B cell (primary cell): Measurements from ENCODE around the gene ZKSCAN7. TPM values are rescaled to one million over a fixed set of nuclear protein-coding genes. Genes with fewer than 3 reads are reported as not detected.

ENCODE experiments used
- ATAC-seq: fragments of 200-7000 bp; cut with Tn5 transposase; one replicate; pipeline ENCODE4 v1.10.0; 2021; ENCODE audit warnings: low read depth, mild to moderate bottlenecking, moderate number of reproducible peaks, moderate library complexity
- CTCF ChIA-PET: fragments of 350-600 bp; sonication (Branson Sonifier 250); formaldehyde crosslinking; loops from one replicate; lab custom pipeline; 2021; ENCODE audit warnings: antibody characterized with exemption, inconsistent platforms; lab: Charles Lee
- POLR2A ChIA-PET: fragments of 350-600 bp; sonication (Branson Sonifier 250); formaldehyde crosslinking; loops from one replicate; lab custom pipeline; 2021; ENCODE audit warnings: antibody characterized with exemption; lab: Charles Lee
- DNase-seq: peaks from one replicate; pipeline ENCODE4 v3.0.0; 2013
- H2AFZ ChIP-seq: 2 replicates; pipeline ENCODE4 v1.6.1; 2012; ENCODE audit warnings: mild to moderate bottlenecking, low read depth, low read length; ENCODE audit not compliant: insufficient read depth, poor library complexity, severe bottlenecking
- H3K27ac ChIP-seq, 2 donors: 1 replicate in 1 of 2; 2 replicates in 1 of 2; pipeline ENCODE4 v1.5.1; 2012 to 2013; ENCODE audit warnings: low read length in 2 of 2, mild to moderate bottlenecking in 2 of 2, moderate library complexity in 1 of 2
- H3K27me3 ChIP-seq, 4 experiments: fragments of 200-600 bp in 1 of 4; sonication (generic) in 1 of 4; replicated peaks in 1 of 4; 1 replicate in 2 of 4; 2 replicates in 2 of 4; pipeline versions ENCODE4 v1.6.1 to v1.7.0; 2013 to 2016; ENCODE audit warnings: low read length in 3 of 4, mild to moderate bottlenecking in 2 of 4, mixed read lengths in 1 of 4, moderate library complexity in 1 of 4; ENCODE audit not compliant: insufficient read depth in 4 of 4, control insufficient read depth in 3 of 4; ENCODE audit errors: control extremely low read depth in 1 of 4
- H3K36me3 ChIP-seq, 2 experiments: replicated peaks in 1 of 2; 1 replicate in 1 of 2; 2 replicates in 1 of 2; pipeline versions ENCODE4 v1.6.1 to v1.7.1; 2013; ENCODE audit warnings: low read length in 1 of 2; ENCODE audit not compliant: insufficient read depth in 2 of 2, control insufficient read depth in 1 of 2; ENCODE audit errors: control extremely low read depth in 1 of 2, extremely low read depth in 1 of 2
- H3K4me1 ChIP-seq, 2 donors: fragments of 200-600 bp in 1 of 2; sonication (generic) in 1 of 2; 1 replicate in 1 of 2; 2 replicates in 1 of 2; pipeline versions ENCODE4 v1.5.1 to v1.6.1; 2013 to 2017; ENCODE audit warnings: low read length in 2 of 2; ENCODE audit not compliant: control insufficient read depth in 2 of 2, insufficient read depth in 2 of 2
- H3K4me2 ChIP-seq: replicated peaks from 2 replicates; pipeline ENCODE3; 2012; ENCODE audit warnings: mild to moderate bottlenecking, low read depth, low read length; ENCODE audit not compliant: poor library complexity, severe bottlenecking
- H3K4me3 ChIP-seq, 5 experiments: fragments of 200-600 bp in 1 of 5; sonication (generic) in 1 of 5; 1 replicate in 3 of 5; 2 replicates in 2 of 5; pipeline versions ENCODE4 v1.5.1 to v1.7.0; 2011 to 2016; ENCODE audit warnings: low read length in 4 of 5, mild to moderate bottlenecking in 4 of 5, low read depth in 2 of 5, control low read depth in 1 of 5, moderate library complexity in 1 of 5; ENCODE audit not compliant: insufficient read depth in 1 of 5; ENCODE audit errors: control extremely low read depth in 1 of 5, extremely low read depth in 1 of 5
- H3K79me2 ChIP-seq: fragments of 200-600 bp; sonication (generic); one replicate; pipeline ENCODE4 v1.6.0; 2016; ENCODE audit warnings: low read length; ENCODE audit not compliant: control insufficient read depth, insufficient read depth
- H3K9ac ChIP-seq: fragments of 200-600 bp; sonication (generic); 2 replicates; pipeline ENCODE4 v1.6.1; 2017; ENCODE audit warnings: mild to moderate bottlenecking, low read length, moderate library complexity
- H3K9me3 ChIP-seq, 3 donors: one replicate each; pipeline versions ENCODE4 v1.6.1 to v1.7.1; 2013; ENCODE audit warnings: low read length in 2 of 3; ENCODE audit not compliant: control insufficient read depth in 2 of 3, insufficient read depth in 1 of 3; ENCODE audit errors: control extremely low read depth in 1 of 3
- H4K20me1 ChIP-seq: 2 replicates; pipeline ENCODE4 v1.6.0; 2012; ENCODE audit warnings: mild to moderate bottlenecking, low read length; ENCODE audit not compliant: insufficient read depth, control insufficient read depth, poor library complexity, severe bottlenecking
- H3K27ac Mint-ChIP-seq: one replicate; pipeline ENCODE4 v1.8.0; 2021; ENCODE audit warnings: mixed read lengths
- H3K27me3 Mint-ChIP-seq: one replicate; pipeline ENCODE4 v1.8.0; 2021; ENCODE audit warnings: mixed read lengths
- H3K4me1 Mint-ChIP-seq: one replicate; pipeline ENCODE4 v1.8.0; 2021; ENCODE audit warnings: mixed read lengths
- H3K4me3 Mint-ChIP-seq: one replicate; pipeline ENCODE4 v1.8.0; 2021; ENCODE audit warnings: mixed read lengths
- H3K9me3 Mint-ChIP-seq: one replicate; pipeline ENCODE4 v1.8.0; 2022; ENCODE audit warnings: mixed read lengths; ENCODE audit not compliant: insufficient read depth
- EZH2 ChIP-seq: IDR thresholded peaks from 2 replicates; pipeline ENCODE4 v1.6.1; 2012; ENCODE audit warnings: borderline replicate concordance, low read depth, mild to moderate bottlenecking, moderate library complexity, low read length; ENCODE audit not compliant: insufficient read depth, poor library complexity, severe bottlenecking
- WGBS: methylation state at CpG from one replicate; pipeline ENCODE4 v1.1.5; 2013; ENCODE audit warnings: missing lambda C conversion rate; ENCODE audit not compliant: insufficient coverage; 5-methylcytosine and 5-hydroxymethylcytosine counted together
- intact Hi-C: fragments of 100-400 bp; cut with micrococcal nuclease; formaldehyde crosslinking; loops from one replicate; pipeline ENCODE4 v1.10.0; 2022
- polyA plus RNA-seq: library from polyadenylated mRNA; depleted of rRNA; stranded (reverse); fragments of >200 nt; gene quantifications from 2 replicates; pipeline ENCODE4 v1.2.3, GENCODE V29; 2012
- total RNA-seq, 2 donors: library from RNA; stranded (reverse); fragments of 120-200 nt in 1 of 2; gene quantifications; 1 replicate in 1 of 2; 2 replicates in 1 of 2; pipeline versions ENCODE4 v1.2.3 to v1.2.4, GENCODE V29; 2013 to 2022
- TF ChIP-seq, protein P1 (sequence below): fragments of 200-600 bp; IDR thresholded peaks from one replicate; pipeline ENCODE4 v1.8.0; 2022; ENCODE audit warnings: antibody characterized with exemption, mild to moderate bottlenecking

Gene ZKSCAN7
- total and polyA plus RNA-seq, 2 donors (not counting 1 experiment from before 2014, with no cell fraction given) = 3.4 to 8.5 TPM

DNA sequence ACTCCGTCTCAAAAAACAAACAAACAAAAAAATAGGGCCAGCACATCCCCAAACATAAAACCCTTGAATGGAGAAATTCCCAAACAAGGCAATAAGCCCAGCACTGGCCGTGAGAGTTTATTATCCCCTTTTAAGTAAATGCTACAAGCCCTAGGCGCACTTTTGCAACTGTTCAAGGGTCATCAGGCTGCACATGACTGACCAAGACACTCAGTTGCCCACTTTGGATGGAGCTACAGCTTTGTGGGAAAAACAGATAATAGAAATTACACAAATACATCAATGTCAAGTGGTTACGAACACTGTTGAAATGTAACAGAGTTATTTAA lies 43.8 kb upstream of the ZKSCAN7 start:
- ChIA-PET CTCF (interaction anchor here (1.5 to 2.5 kb wide), 3 partner anchors 21 to 188 kb away, joined by 6 to 10 read pairs (median 7); partner anchors contain the start of gene ZNF445), POLR2A (interaction anchor here (0.7 to 2.9 kb wide), 4 partner anchors 16 to 250 kb away, joined by 3 to 11 read pairs (median 5); partner anchors contain the start of genes KIAA1143, KIF15, TCAIM and ZNF445)
- no peak for DNase-seq
- no peaks in the 10 kb centered on the region for H3K27me3 Mint-ChIP-seq
- peak overlapping the region; percentile 76 for H3K4me2 ChIP-seq
- no peaks in the 10 kb centered on the region for H3K36me3 ChIP-seq
- no peaks in the 10 kb centered on the region for H3K9me3 Mint-ChIP-seq
- no peaks in the 10 kb centered on the region for H3K27me3 ChIP-seq
- H3K4me1 Mint-ChIP-seq = peaks cover 44% of the 10 kb centered on the region
- H2AFZ ChIP-seq = peak overlapping the region; percentile 94
- intact Hi-C loops = loop anchor here (2.0 to 5.0 kb wide), 5 partner anchors 44 to 466 kb away; partner anchors contain the start of genes EXOSC7, ZDHHC3, ZKSCAN7 and ZNF35
- WGBS = 0% methylated on average over 1 of the region's 4 CpGs
- peak overlapping the region; percentile 94 for H3K9ac ChIP-seq
- ATAC-seq = no peak
- peak overlapping the region; percentile 88 to 94 for H3K27ac ChIP-seq
- peaks cover 19% of the 10 kb centered on the region for H4K20me1 ChIP-seq
- H3K4me3 Mint-ChIP-seq = peak overlapping the region; percentile 90
- no peaks in the 10 kb centered on the region for H3K9me3 ChIP-seq
- peaks cover 48% of the 10 kb centered on the region for H3K79me2 ChIP-seq
- peaks cover 21 to 25% of the 10 kb centered on the region in 2 donors for H3K4me1 ChIP-seq
- peak overlapping the region; percentile 55 to 95 (median 90) for H3K4me3 ChIP-seq
- no peak for TF ChIP-seq EZH2
- peak overlapping the region; percentile 97 for H3K27ac Mint-ChIP-seq

DNA sequence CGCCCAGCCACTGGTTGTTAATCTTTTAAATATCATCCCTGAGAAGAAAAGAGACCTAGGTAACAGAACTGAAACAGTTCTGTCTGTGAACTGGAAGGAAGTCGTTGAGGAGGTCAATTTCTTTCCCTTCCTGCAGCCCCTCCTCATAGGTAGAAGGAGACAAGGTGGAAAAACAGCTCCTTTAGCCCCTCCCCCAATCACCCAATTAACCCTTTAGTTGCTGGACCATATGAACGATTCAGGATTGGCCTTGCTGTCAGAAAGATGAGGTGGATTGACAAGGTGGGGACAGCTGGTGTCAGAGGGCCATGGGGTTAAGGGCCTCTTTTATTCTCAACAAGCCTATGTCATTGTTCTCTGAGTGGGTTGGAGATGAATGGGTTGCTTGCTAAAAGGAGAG lies 41.5 kb upstream of the ZKSCAN7 start:
- H3K4me1 Mint-ChIP-seq = peaks cover 36% of the 10 kb centered on the region

More for the DNA sequence above, 41.5 kb upstream of the ZKSCAN7 start:
- H3K9me3 Mint-ChIP-seq = no peaks in the 10 kb centered on the region
- TF ChIP-seq, protein P1, sequence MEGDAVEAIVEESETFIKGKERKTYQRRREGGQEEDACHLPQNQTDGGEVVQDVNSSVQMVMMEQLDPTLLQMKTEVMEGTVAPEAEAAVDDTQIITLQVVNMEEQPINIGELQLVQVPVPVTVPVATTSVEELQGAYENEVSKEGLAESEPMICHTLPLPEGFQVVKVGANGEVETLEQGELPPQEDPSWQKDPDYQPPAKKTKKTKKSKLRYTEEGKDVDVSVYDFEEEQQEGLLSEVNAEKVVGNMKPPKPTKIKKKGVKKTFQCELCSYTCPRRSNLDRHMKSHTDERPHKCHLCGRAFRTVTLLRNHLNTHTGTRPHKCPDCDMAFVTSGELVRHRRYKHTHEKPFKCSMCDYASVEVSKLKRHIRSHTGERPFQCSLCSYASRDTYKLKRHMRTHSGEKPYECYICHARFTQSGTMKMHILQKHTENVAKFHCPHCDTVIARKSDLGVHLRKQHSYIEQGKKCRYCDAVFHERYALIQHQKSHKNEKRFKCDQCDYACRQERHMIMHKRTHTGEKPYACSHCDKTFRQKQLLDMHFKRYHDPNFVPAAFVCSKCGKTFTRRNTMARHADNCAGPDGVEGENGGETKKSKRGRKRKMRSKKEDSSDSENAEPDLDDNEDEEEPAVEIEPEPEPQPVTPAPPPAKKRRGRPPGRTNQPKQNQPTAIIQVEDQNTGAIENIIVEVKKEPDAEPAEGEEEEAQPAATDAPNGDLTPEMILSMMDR = no peak
- TF ChIP-seq EZH2 = no peak
- H3K79me2 ChIP-seq = peaks cover 25% of the 10 kb centered on the region
- no peak overlapping the region for H3K27ac Mint-ChIP-seq
- no peaks in the 10 kb centered on the region for H3K27me3 ChIP-seq
- no peak overlapping the region for H3K4me3 ChIP-seq
- H3K4me3 Mint-ChIP-seq = no peak overlapping the region
- H3K36me3 ChIP-seq = no peaks in the 10 kb centered on the region
- H3K9ac ChIP-seq = no peak overlapping the region
- no peak overlapping the region for H3K27ac ChIP-seq
- peaks cover 7% of the 10 kb centered on the region for H4K20me1 ChIP-seq
- H2AFZ ChIP-seq = no peak overlapping the region
- H3K9me3 ChIP-seq = no peaks in the 10 kb centered on the region
- POLR2A ChIA-PET = no interaction called here
- H3K4me2 ChIP-seq = no peak overlapping the region
- WGBS = no CpG with 5 or more reads among the region's 3 CpGs
- intact Hi-C loops = loop anchor here (5.0 kb wide), 2 partner anchors 191 to 464 kb away; partner anchors contain the start of genes EXOSC7 and ZDHHC3
- no peaks in the 10 kb centered on the region for H3K27me3 Mint-ChIP-seq
- DNase-seq (no peak), ATAC-seq (no peak)
- peaks cover 26 to 37% of the 10 kb centered on the region in 2 donors for H3K4me1 ChIP-seq
- CTCF ChIA-PET = no interaction called here
